NT2/D1 (cell line): ENCODE results near the gene TP53I13.

Experiments used
- SUZ12 ChIP-seq: IDR thresholded peaks from 2 replicates; pipeline ENCODE4 v1.6.1; 2011; ENCODE audit not compliant: insufficient read length, insufficient read depth; ENCODE audit errors: extremely low read depth
- YY1 ChIP-seq: IDR thresholded peaks from 2 replicates; pipeline ENCODE4 v1.6.1; 2011; ENCODE audit not compliant: insufficient read length, insufficient read depth
- ZNF274 ChIP-seq: IDR thresholded peaks from 2 replicates; pipeline ENCODE4 v1.6.1; 2011; ENCODE audit warnings: mild to moderate bottlenecking, low read depth, low read length

- TF ChIP-seq YY1 (no peak), ZNF274 (no peak), SUZ12 (no peak)
Observed at GRCh38 chr17:29592850-29593551, 24.5 kb downstream of the TP53I13 start, which contains the start of gene ANKRD13B.
